Epithelial cell of esophagus (primary cell): ENCODE measurements around the gene RGS10.

ENCODE experiments used
- DNase-seq: peaks from one replicate; pipeline ENCODE4 v3.0.0; 2010; ENCODE audit warnings: low read depth
- H3K4me3 ChIP-seq: 2 replicates; pipeline ENCODE4 v1.5.1; 2011; ENCODE audit warnings: mild to moderate bottlenecking, low read length, control low read depth
- TF ChIP-seq, protein P1 (sequence below): IDR thresholded peaks from 2 replicates; pipeline ENCODE4 v1.5.1; 2011; ENCODE audit warnings: low read depth, mild to moderate bottlenecking, low read length, control low read depth, inconsistent platforms; ENCODE audit not compliant: insufficient read depth; ENCODE audit errors: missing control alignments

The RGS10 gene

GRCh38 chr10:119483839-119484238, 58.7 kb downstream of the RGS10 start:
- DNase-seq = no peak
- TF ChIP-seq, protein P1, sequence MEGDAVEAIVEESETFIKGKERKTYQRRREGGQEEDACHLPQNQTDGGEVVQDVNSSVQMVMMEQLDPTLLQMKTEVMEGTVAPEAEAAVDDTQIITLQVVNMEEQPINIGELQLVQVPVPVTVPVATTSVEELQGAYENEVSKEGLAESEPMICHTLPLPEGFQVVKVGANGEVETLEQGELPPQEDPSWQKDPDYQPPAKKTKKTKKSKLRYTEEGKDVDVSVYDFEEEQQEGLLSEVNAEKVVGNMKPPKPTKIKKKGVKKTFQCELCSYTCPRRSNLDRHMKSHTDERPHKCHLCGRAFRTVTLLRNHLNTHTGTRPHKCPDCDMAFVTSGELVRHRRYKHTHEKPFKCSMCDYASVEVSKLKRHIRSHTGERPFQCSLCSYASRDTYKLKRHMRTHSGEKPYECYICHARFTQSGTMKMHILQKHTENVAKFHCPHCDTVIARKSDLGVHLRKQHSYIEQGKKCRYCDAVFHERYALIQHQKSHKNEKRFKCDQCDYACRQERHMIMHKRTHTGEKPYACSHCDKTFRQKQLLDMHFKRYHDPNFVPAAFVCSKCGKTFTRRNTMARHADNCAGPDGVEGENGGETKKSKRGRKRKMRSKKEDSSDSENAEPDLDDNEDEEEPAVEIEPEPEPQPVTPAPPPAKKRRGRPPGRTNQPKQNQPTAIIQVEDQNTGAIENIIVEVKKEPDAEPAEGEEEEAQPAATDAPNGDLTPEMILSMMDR = no peak
- H3K4me3 ChIP-seq = no peak overlapping the region

GRCh38 chr10:119483001-119483400, 59.5 kb downstream of the RGS10 start:
- no peak for DNase-seq
- TF ChIP-seq, protein P1 = no peak

GRCh38 chr10:119481781-119482426, 60.6 kb downstream of the RGS10 start:
- TF ChIP-seq, protein P1 = no peak
- DNase-seq = no peak
- no peak overlapping the region for H3K4me3 ChIP-seq

More at GRCh38 chr10:119483001-119483400, 59.5 kb downstream of the RGS10 start:
- H3K4me3 ChIP-seq = no peak overlapping the region

- DNase-seq = peak; percentile 35
- TF ChIP-seq, protein P1 = no peak
These were observed 61.9 kb downstream of the RGS10 start for GRCh38 chr10:119480667-119481066.

DNA sequence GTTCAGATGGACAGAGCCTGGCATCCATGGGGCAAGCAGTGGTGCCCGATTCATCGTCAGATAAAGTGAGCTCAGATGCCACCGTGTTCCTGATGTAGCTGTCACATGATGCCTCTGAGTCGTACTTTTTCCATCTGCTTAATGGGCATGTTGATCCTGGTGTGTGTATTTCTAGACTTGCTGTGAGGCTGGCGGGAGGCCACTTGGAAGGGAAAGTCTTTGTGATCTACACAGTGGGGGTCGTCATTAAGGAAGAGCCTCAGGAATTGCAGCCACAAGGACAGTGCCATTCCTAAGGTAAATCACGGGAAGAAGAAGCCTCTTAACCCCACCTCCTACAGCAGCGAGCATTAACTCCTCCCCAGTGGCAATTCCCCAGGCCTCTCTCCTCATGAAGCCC, 63.0 kb downstream of the RGS10 start:
- DNase-seq = no peak
- H3K4me3 ChIP-seq = no peak overlapping the region
- TF ChIP-seq, protein P1 = no peak

More at GRCh38 chr10:119480667-119481066, 61.9 kb downstream of the RGS10 start:
- no peak overlapping the region for H3K4me3 ChIP-seq

GRCh38 chr10:119478811-119479341, 63.6 kb downstream of the RGS10 start:
- TF ChIP-seq, protein P1 = no peak
- no peak for DNase-seq
- no peak overlapping the region for H3K4me3 ChIP-seq

GRCh38 chr10:119478111-119478802, 64.3 kb downstream of the RGS10 start:
- no peak overlapping the region for H3K4me3 ChIP-seq
- TF ChIP-seq, protein P1 = no peak
- no peak for DNase-seq
